Measurements from ENCODE around the gene TMEM270.

The TMEM270 gene

GRCh38 chr7:73840715-73841379 is 20.1 kb upstream of the TMEM270 start:
- no peaks in the 10 kb centered on the region for H3K79me2 ChIP-seq (ENCODE audit: insufficient read depth, low read length)
- no peak overlapping the region for H3K4me2 ChIP-seq (ENCODE audit: low read length)
- no peak overlapping the region for H3K27ac ChIP-seq (ENCODE audit: low read depth, low read length, poor library complexity, severe bottlenecking)
- H3K4me3 ChIP-seq (ENCODE audit: low read depth, low read length, poor library complexity, severe bottlenecking), result no peak overlapping the region
- no peaks in the 10 kb centered on the region for H3K9me2 ChIP-seq (ENCODE audit: low read depth, low read length)
- no peaks in the 10 kb centered on the region for H3K4me1 ChIP-seq (ENCODE audit: insufficient read depth, low read length, severe bottlenecking)
- H3K27me3 ChIP-seq (ENCODE audit: insufficient read depth, low read length), result peaks cover 12% of the 10 kb centered on the region; the same call in 1 of the 2 replicates
- H3K9me3 ChIP-seq (ENCODE audit: low read length), result no peaks in the 10 kb centered on the region
- no peaks in the 10 kb centered on the region for H4K20me1 ChIP-seq (ENCODE audit: insufficient read depth, low read length)
- H2AFZ ChIP-seq (ENCODE audit: low read length), result no peak overlapping the region
- H3K9ac ChIP-seq (ENCODE audit: low read length), result no peak overlapping the region
- TF ChIP-seq CTCF (IDR thresholded peaks at IDR 0.05; ENCODE audit: low read length) (no peak), EZH2 (IDR thresholded peaks at IDR 0.05; ENCODE audit: borderline replicate concordance, low read length) (no peak)
- H3K36me3 ChIP-seq (ENCODE audit: insufficient read depth, low read length), result no peaks in the 10 kb centered on the region
- H3F3A ChIP-seq (ENCODE audit: insufficient read depth, low read length), result no peaks in the 10 kb centered on the region

DNA sequence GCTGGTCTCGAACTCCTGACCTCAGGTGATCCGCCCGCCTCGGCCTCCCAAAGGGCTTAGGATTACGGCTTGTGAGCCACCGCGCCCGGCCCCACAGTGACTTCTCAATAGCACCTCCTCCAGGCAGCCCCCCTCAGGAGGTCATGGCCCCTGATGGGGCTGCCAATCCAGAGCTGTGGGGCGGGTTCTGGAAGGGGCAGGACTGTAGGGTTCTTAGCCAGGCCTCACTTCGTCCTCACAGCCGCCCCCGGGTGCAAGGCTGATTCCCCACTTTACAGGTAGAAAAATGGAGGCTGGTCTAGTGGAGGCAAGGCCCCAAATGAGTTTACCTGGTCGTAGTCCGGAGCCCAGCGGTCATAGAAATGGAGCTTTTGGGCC is 19.3 kb upstream of the TMEM270 start:
- H3K27ac ChIP-seq (ENCODE audit: low read depth, low read length, poor library complexity, severe bottlenecking), result no peak overlapping the region
- H3K9me2 ChIP-seq (ENCODE audit: low read depth, low read length), result no peaks in the 10 kb centered on the region

DNA sequence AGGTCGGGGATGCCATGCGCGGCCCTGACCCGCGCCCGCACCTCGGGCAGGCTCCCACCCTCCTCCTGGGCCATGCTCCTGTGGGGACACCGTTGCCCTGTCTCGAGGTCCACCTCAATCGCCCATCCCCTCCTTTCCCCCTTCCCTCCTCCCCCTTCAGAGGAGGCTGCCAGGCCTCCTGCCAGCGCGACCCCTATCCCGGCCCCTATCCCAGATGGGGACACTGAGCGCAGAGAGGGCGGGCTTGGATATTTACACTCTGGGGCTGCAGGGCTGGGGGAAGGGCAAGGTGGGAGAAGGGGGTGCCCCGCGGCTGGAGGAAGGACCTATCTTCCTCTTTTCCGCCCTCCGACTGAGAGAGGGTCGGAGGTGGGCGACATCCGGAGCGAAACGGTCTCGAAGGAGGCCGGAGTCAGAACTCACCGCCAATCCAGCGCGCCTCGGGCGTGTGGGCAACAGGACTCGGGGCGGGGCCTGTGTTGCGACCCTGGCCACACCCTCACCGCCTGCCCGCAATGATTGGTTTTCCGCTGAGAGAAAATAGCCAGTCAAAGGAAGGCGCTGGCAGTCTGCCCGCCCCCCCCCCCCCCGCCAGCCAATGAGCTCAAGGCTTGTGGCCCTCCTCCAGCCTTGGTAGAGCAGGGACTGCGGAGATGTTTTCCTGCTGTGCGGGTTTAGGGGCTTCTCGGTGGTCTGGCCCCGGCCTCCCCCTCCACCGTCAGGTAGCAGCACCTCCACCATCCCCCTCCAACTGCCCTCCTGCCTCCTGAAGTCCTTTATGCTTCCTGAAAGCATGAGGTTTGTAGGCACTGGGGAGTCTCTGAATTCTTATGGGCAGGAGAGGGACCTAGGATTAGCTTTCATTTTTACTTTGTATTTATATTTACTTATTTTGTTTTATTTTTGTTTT is 18.6 kb upstream of the TMEM270 start, which contains the start of gene METTL27:
METTL27 (minus strand) TSS at position 450 of the 910 bp plus-strand sequence; CDS start at position 74, 376 bp downstream.
- Histone ChIP-seq H3F3A (ENCODE audit: insufficient read depth, low read length) (no peaks in the 10 kb centered on the region), H4K20me1 (ENCODE audit: insufficient read depth, low read length) (no peaks in the 10 kb centered on the region), H3K27ac (ENCODE audit: low read depth, low read length, poor library complexity, severe bottlenecking) (no peak within 1 kb of the TSS)

More for the DNA sequence above, 19.3 kb upstream of the TMEM270 start:
- no peaks in the 10 kb centered on the region for H3K4me1 ChIP-seq (ENCODE audit: insufficient read depth, low read length, severe bottlenecking)
- H3K4me3 ChIP-seq (ENCODE audit: low read depth, low read length, poor library complexity, severe bottlenecking), result no peak overlapping the region
- TF ChIP-seq CTCF (IDR thresholded peaks at IDR 0.05; ENCODE audit: low read length), result no peak
- no peak for TF ChIP-seq EZH2 (IDR thresholded peaks at IDR 0.05; ENCODE audit: borderline replicate concordance, low read length)
- no peak overlapping the region for H3K9ac ChIP-seq (ENCODE audit: low read length)
- H3K36me3 ChIP-seq (ENCODE audit: insufficient read depth, low read length), result no peaks in the 10 kb centered on the region
- no peak overlapping the region for H3K4me2 ChIP-seq (ENCODE audit: low read length)
- no peak overlapping the region for H2AFZ ChIP-seq (ENCODE audit: low read length)
- no peaks in the 10 kb centered on the region for H4K20me1 ChIP-seq (ENCODE audit: insufficient read depth, low read length)
- H3F3A ChIP-seq (ENCODE audit: insufficient read depth, low read length), result no peaks in the 10 kb centered on the region
- peaks cover 12% of the 10 kb centered on the region; the same call in 1 of the 2 replicates for H3K27me3 ChIP-seq (ENCODE audit: insufficient read depth, low read length)
- no peaks in the 10 kb centered on the region for H3K79me2 ChIP-seq (ENCODE audit: insufficient read depth, low read length)
- H3K9me3 ChIP-seq (ENCODE audit: low read length), result no peaks in the 10 kb centered on the region

More for the DNA sequence above, 18.6 kb upstream of the TMEM270 start, which contains the start of gene METTL27:
- Histone ChIP-seq H3K9me2 (ENCODE audit: low read depth, low read length) (no peaks in the 10 kb centered on the region), H3K79me2 (ENCODE audit: insufficient read depth, low read length) (no peaks in the 10 kb centered on the region), H3K36me3 (ENCODE audit: insufficient read depth, low read length) (no peaks in the 10 kb centered on the region), H3K4me1 (ENCODE audit: insufficient read depth, low read length, severe bottlenecking) (no peaks in the 10 kb centered on the region), H3K9ac (ENCODE audit: low read length) (no peak within 1 kb of the TSS), H3K4me2 (ENCODE audit: low read length) (peak within 1 kb of the TSS; percentile 49; the same call in 1 of the 2 replicates), H2AFZ (ENCODE audit: low read length) (no peak within 1 kb of the TSS), H3K27me3 (ENCODE audit: insufficient read depth, low read length) (peaks cover 12% of the 10 kb centered on the region; the same call in 1 of the 2 replicates), H3K4me3 (ENCODE audit: low read depth, low read length, poor library complexity, severe bottlenecking) (peak within 1 kb of the TSS; percentile 34), H3K9me3 (ENCODE audit: low read length) (no peaks in the 10 kb centered on the region)
- TF ChIP-seq EZH2 (IDR thresholded peaks at IDR 0.05; ENCODE audit: borderline replicate concordance, low read length), result no peak
- no peak for TF ChIP-seq CTCF (IDR thresholded peaks at IDR 0.05; ENCODE audit: low read length)
